NCI-H2171 (cell line): ENCODE measurements around the gene B3GLCT.

Experiments
- DNase-seq: peaks from one replicate; lab custom pipeline; 2025; lab: John Stamatoyannopoulos, UW

B3GLCT gene

DNA sequence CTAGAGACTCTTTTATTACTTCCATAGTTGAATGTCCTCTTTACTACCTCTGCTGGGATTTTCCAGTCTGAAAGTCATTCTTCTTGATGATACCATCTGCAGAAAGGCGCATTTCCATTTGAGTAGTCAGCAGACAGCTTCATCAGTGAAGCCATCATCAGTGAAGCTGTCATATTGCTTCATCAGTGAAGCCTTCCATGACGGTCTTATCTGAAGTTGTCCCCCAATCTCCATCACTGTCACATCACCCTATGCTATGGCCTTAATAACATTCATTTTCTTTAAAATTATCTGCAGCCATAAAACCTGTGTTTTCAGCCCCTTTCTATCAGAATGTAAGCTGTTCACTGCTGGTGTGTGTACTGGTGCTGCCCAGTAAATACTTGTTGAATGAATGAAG, 151.6 kb downstream of the B3GLCT start:
- DNase-seq, result no peak

DNA sequence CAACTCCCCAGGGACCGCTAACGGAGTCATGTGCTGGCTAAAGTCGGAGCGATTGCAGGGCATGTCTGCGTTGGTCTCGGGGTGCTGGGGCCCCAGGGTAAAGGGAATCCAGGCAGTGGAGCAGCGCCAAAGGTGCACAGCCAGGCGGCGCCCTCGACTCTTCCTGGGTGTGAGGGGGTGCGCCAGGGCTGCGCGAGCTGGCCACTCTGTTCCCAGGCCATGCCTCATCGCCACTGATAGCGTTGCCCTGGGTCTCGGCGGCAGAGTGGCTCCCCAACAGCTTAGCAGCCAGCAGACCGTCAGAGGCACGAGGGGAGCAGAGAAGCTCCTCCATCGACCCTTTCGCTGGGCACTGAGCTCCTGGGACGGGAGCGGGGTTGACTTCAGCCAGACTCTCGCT, 152.7 kb downstream of the B3GLCT start:
- no peak for DNase-seq

DNA sequence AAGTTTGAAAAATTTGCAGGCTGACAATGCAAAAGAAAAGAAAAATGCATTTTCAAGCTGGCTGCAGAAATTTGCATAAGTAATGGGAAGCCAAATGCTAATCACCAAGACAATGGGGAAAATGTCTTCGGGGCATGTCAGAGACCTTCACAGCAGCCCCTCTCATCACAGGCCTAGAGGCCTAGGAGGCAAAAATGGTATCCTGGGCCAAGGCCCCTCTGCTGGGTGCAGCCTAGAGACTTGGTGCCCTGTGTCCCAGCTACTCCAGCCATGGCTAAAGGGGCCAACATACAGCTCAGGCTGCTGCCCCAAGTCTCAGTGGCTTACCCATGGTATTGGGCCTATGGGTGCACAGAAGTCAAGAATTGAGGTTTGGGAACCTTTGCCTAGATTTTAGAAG, 155.2 kb downstream of the B3GLCT start:
- DNase-seq, result no peak

DNA sequence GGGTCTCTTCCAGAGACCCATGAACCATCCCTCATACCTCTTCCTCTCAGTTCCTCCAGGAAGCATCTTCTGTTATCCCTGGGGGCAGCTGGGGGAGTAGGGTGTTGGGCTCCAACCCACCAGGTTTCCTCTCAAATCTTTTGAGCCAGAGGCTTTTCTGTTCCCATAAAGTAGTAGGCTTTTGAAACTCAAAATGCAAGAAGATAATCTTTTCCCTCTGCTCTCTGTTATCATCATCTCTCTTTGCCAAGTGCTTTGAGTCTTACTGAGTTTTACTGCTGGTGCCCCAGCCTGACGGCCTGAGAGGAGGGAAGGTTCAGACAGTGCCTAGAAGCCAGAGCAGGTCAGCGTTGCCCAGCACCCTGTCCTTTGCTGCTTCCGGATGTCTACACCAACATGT, 157.2 kb downstream of the B3GLCT start:
- no peak for DNase-seq

DNA sequence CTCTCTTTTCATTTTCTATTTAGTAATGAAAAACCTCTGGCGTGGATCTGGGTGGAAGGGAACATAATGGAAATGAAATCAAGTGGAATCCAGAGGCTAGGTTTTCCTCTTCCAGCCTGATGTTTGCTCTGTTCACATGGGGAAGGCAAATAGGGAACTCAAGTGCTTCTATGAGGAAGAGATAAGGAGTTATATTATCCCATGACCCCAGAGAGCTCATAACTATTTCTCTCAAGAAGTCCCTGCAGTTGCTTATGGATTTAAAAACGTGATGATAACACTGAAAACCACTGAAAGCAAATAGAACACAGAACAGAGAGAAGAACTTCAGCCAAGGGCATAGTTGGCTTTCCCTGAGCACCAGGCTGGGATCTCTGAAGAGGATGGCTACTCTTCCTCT, 157.8 kb downstream of the B3GLCT start:
- DNase-seq, result no peak

DNA sequence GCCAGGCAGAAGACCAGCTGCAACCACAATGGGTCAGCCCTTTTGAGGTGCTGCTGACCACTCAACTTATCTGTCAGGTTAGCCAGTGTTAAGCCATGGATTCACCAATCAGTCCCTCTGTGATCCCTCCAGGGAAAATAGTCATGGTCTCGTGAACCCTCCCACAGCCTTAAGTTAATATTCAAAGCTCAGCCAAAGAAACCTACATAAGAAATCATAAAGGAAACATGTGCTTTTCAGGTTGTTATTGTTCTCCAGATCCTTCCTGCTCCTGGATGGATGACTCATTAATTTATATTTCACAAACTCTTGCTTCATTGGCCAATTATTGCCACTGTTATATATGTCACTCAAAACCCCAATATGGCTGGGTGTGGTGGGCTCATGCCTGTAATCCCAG, 161.9 kb downstream of the B3GLCT start:
- DNase-seq, result no peak

DNA sequence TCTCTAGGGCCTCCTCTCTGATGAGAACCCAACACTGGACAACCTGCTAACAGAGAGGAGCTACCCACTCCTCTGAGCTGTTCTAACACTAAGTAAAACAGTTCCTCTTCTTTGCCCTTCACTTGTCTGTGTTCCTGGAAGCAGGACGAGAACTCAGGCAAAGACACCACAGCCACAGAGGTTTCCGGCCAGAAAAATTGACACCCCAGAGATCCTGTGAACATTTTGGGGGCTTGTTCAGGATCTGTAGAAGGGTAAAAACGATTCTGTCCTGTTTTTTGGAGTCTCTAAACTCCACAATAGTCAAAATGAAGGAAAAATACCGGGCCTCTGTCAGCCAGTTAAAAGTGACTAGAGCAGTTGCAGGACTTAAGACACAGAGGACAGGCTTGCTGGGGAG, 165.9 kb downstream of the B3GLCT start:
- DNase-seq, result no peak

DNA sequence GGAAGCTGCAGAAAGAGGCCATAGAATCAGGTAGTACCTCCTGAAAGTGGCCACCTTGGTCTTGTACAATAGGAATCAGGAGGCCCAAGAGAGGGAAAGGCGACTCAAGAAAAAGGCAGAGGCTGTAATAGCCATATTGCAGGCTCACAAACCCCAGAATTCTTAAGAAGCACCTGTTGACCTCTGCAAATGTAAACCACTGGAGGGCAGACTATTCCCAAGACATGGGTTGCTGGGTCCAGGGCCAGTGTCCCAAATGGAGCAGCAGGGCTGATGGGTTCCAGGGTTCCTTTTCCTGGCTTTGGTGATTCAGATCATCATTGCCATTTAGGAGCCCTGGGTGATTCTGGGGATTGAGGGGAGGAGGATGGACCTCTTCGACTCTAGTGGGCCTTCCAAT, 167.6 kb downstream of the B3GLCT start:
- no peak for DNase-seq

DNA sequence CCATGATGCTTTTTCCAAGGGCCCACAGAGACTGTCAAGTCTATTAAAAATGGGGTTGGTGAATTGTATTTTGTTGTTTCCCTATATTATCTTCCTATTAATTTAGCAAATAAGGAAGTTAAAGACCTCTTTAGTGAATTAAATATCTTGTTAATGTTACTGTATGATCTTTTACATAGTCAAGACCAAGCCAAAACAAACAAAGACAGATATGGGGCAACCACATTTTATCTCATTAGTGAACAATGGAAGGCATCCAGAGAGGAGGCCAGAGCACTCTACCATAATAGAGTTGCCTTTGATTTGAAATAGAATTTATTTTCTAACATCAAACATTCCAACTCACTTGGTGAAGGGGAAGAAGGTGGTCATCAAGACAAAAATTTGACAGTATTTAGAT, 169.4 kb downstream of the B3GLCT start:
- DNase-seq, result no peak

DNA sequence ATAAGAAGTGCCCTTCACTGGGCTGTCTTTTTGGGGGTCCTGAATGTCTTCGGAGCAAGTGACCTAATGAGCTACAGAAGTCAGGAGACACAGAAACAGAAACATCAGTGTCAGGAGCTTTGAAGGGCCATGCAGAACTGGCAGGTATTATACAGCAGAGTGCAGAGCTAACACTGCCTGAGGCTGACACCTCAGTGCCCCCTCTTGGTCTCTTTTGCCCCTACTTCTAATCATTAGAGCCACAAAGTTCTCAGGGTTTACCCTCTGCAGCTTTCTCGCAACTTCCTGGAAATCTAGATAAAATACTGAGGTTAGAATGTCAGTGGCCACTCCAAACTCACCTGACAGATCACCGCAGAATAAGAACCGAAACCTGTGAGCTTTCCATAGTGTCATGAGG, 172.7 kb downstream of the B3GLCT start:
- no peak for DNase-seq

DNA sequence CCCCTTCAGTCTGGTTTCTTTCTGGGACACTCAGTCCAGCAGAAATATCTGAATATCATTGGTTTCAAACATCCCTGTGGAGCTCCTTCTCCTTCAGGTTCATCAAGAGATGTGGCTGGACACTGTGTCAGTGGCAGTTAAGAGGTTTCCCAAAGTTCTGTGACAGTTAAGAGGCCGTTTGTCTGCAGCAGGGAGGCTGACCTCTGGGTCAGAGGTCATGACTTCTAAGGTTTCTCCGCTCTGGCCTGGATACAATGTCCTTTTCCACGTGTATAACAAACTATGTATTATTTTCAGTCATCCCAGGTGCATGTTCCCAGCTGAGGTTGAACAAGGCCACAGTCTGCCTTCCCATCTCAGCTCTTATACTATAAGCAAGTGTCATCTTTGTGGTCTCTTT, 174.9 kb downstream of the B3GLCT start:
- no peak for DNase-seq

DNA sequence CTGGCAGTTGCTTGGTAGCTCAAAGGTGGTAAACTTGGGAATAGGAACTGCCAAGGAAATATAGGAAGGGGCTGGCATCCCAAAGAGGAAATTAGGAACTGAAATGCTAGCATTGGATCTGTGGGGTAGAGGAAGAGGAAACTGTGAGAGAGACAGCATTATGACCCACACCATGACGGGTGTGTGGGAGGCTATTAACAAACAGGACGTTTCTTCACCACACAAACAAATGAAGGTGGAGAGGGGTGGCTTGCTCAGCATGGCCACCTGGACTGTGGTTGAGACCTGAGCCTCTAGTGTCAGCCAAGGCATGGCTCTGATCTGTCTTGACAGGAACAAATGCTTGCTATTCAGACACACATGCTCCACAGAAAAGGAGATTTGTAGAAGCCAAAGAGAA, 178.2 kb downstream of the B3GLCT start:
- no peak for DNase-seq

DNA sequence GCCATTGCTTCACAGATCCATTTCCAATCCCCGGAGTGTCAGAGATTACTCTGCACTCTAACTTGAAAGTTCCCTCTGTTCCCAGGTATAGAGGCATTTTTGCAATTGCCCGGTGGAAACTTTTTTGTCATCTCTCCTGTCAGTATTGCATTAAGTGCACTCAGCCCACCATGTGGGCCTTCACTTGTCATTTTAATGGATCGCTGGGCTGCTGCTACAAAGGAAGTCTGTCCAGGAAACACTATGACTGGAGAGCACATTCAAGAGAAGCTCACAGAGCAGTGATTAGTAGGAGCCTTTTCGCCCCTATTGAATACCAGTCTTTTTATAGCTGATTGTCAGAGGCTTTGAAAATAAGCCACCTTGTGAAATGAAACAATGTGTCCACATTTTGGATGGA, 180.9 kb downstream of the B3GLCT start:
- no peak for DNase-seq
